Testis (tissue), 3 donors: ENCODE measurements around the gene SPATA33. TPM values are rescaled to one million over a fixed set of nuclear protein-coding genes. Genes with fewer than 3 reads are reported as not detected.
A peak's percentile ranks its signal among the peaks of the same experiment; 100 is the strongest.

ENCODE experiments used
- DNase-seq: peaks from one replicate; pipeline ENCODE4 v3.0.0-alpha.2; 2019
- H3K27ac ChIP-seq, 2 donors: fragments of 200-600 bp; sonication (generic); one replicate each; pipeline ENCODE4 v1.5.1; 2019
- H3K27me3 ChIP-seq: fragments of 200-600 bp; sonication (generic); one replicate; pipeline ENCODE4 v1.5.1; 2019
- H3K36me3 ChIP-seq: fragments of 200-600 bp; sonication (generic); one replicate; pipeline ENCODE4 v1.5.1; 2017; ENCODE audit warnings: low read depth; ENCODE audit errors: missing control alignments
- H3K4me1 ChIP-seq: fragments of 200-600 bp; sonication (generic); one replicate; pipeline ENCODE4 v1.5.1; 2019
- H3K4me3 ChIP-seq, 2 donors: fragments of 200-600 bp; sonication (generic); one replicate each; pipeline ENCODE4 v1.5.1; 2017 to 2019
- H3K9me3 ChIP-seq: fragments of 200-600 bp; sonication (generic); one replicate; pipeline ENCODE4 v1.5.1; 2017
- CTCF ChIP-seq, 3 experiments: fragments of 450-650 bp in 2 of 3; fragments of 200-600 bp in 1 of 3; sonication (generic) in 1 of 3; IDR thresholded peaks; one replicate each; pipeline ENCODE4 v1.5.1; 2016 to 2019; ENCODE audit warnings: antibody characterized with exemption in 3 of 3, mild to moderate bottlenecking in 2 of 3, moderate library complexity in 1 of 3
- POLR2A ChIP-seq: fragments of 450-650 bp; IDR thresholded peaks from one replicate; pipeline ENCODE4 v1.6.1; 2017; ENCODE audit warnings: antibody characterized with exemption, mild to moderate bottlenecking, moderate library complexity
- WGBS, 2 donors: methylation state at CpG; one replicate each; pipeline ENCODE4 v1.1.5; 2018; 5-methylcytosine and 5-hydroxymethylcytosine counted together
- intact Hi-C: fragments of 100-400 bp; cut with DNase I; formaldehyde crosslinking; loops from one replicate; pipeline ENCODE4 v1.15.1; 2023; ENCODE audit warnings: low total_unique reads
- polyA plus RNA-seq: library from polyadenylated mRNA; stranded (reverse); fragments of 350-450 nt; fragmentation: Illumina TruSeq; extraction: RNeasy Lipid Tissue Mini Kit (QIAGEN cat#74804); gene quantifications from one replicate; pipeline ENCODE4 v1.2.3, GENCODE V29; 2014; ENCODE audit warnings: low read depth, low replicate concordance; ENCODE audit not compliant: insufficient read depth
- total RNA-seq, 2 donors: library from RNA; depleted of rRNA; stranded (reverse); fragments of >200 nt; gene quantifications; one replicate each; pipeline ENCODE4 v1.2.3, GENCODE V29; 2016

SPATA33 gene
- total and polyA plus RNA-seq, 3 donors from 2014 or later, result 45.8 to 201 (median 85.0) TPM

GRCh38 chr16:89613231-89613953, 44.2 kb upstream of the SPATA33 start, which contains the start of gene DPEP1:
TSS of gene DPEP1 (plus strand) at chr16:89613642. CDS start at chr16:89630411, 16,769 bp downstream.
- no peak for DNase-seq
- no peak within 1 kb of the TSS for H3K4me3 ChIP-seq

GRCh38 chr16:89613954-89614459, 43.6 kb upstream of the SPATA33 start:
- H3K9me3 ChIP-seq, result no peaks in the 10 kb centered on the region
- H3K4me1 ChIP-seq, result no peaks in the 10 kb centered on the region
- no peak overlapping the region for H3K4me3 ChIP-seq
- no peak overlapping the region for H3K27ac ChIP-seq
- TF ChIP-seq POLR2A, result no peak
- TF ChIP-seq CTCF (IDR thresholded peaks at IDR 0.05), result no peak
- intact Hi-C loops, result no loop called here
- WGBS, 2 donors, result 90% methylated on average over 13 to 22 of the region's 22 CpGs
- no peaks in the 10 kb centered on the region for H3K36me3 ChIP-seq
- DNase-seq, result no peak
- H3K27me3 ChIP-seq, result no peaks in the 10 kb centered on the region

More at GRCh38 chr16:89613231-89613953, 44.2 kb upstream of the SPATA33 start, which contains the start of gene DPEP1:
- WGBS, 2 donors, result 70 to 78% methylated on average over 13 to 19 of the region's 19 CpGs
- intact Hi-C loops, result no loop called here
- H3K9me3 ChIP-seq, result no peaks in the 10 kb centered on the region
- no peak for TF ChIP-seq POLR2A
- H3K36me3 ChIP-seq, result no peaks in the 10 kb centered on the region
- H3K27ac ChIP-seq, result no peak within 1 kb of the TSS
- H3K4me1 ChIP-seq, result no peaks in the 10 kb centered on the region
- H3K27me3 ChIP-seq, result no peaks in the 10 kb centered on the region

- Histone ChIP-seq H3K4me1 (no peaks in the 10 kb centered on the region), H3K27ac (no peak overlapping the region), H3K9me3 (no peaks in the 10 kb centered on the region), H3K36me3 (no peaks in the 10 kb centered on the region), H3K4me3 (no peak overlapping the region), H3K27me3 (no peaks in the 10 kb centered on the region)
- 80 to 97% methylated on average over 1 to 12 of the region's 13 CpGs for WGBS, 2 donors
- TF ChIP-seq CTCF (IDR thresholded peaks at IDR 0.05), result no peak
- TF ChIP-seq POLR2A, result no peak
- DNase-seq, result no peak
- intact Hi-C loops, result no loop called here
These were observed 42.5 kb upstream of the SPATA33 start for GRCh38 chr16:89615176-89615575.

- Histone ChIP-seq H3K4me3 (no peak overlapping the region), H3K4me1 (no peaks in the 10 kb centered on the region), H3K27me3 (no peaks in the 10 kb centered on the region), H3K27ac (no peak overlapping the region), H3K9me3 (no peaks in the 10 kb centered on the region), H3K36me3 (no peaks in the 10 kb centered on the region)
- peak; percentile 11 to 43 (median 33) for TF ChIP-seq CTCF (IDR thresholded peaks at IDR 0.05)
- no peak for TF ChIP-seq POLR2A
- intact Hi-C loops, result no loop called here
- no peak for DNase-seq
- WGBS, 2 donors, result 49 to 76% methylated on average over 7 to 16 of the region's 17 CpGs
These were observed 42.0 kb upstream of the SPATA33 start for GRCh38 chr16:89615596-89616090.

- Histone ChIP-seq H3K9me3 (no peaks in the 10 kb centered on the region), H3K4me1 (no peaks in the 10 kb centered on the region), H3K4me3 (no peak overlapping the region), H3K27ac (no peak overlapping the region), H3K27me3 (no peaks in the 10 kb centered on the region), H3K36me3 (no peaks in the 10 kb centered on the region)
- 84 to 87% methylated on average over 20 of the region's 20 CpGs for WGBS, 2 donors
- DNase-seq, result no peak
- intact Hi-C loops, result no loop called here
- TF ChIP-seq CTCF (IDR thresholded peaks at IDR 0.05), result no peak
- TF ChIP-seq POLR2A, result no peak
These were observed 41.0 kb upstream of the SPATA33 start for GRCh38 chr16:89616623-89617022.
